GM18520 (cell line): ENCODE data around the gene PRSS3.
"Not testable (repeated sequence)": the region's sequence is repeated elsewhere in the genome, so short reads cannot be mapped to it uniquely, and the experiment has no call there.

Experiments used
- ATAC-seq: cut with Tn5 transposase; IDR thresholded peaks from one replicate; pipeline ENCODE4 v1.9.1; 2021; ENCODE audit not compliant: unreplicated experiment

The PRSS3 gene

DNA sequence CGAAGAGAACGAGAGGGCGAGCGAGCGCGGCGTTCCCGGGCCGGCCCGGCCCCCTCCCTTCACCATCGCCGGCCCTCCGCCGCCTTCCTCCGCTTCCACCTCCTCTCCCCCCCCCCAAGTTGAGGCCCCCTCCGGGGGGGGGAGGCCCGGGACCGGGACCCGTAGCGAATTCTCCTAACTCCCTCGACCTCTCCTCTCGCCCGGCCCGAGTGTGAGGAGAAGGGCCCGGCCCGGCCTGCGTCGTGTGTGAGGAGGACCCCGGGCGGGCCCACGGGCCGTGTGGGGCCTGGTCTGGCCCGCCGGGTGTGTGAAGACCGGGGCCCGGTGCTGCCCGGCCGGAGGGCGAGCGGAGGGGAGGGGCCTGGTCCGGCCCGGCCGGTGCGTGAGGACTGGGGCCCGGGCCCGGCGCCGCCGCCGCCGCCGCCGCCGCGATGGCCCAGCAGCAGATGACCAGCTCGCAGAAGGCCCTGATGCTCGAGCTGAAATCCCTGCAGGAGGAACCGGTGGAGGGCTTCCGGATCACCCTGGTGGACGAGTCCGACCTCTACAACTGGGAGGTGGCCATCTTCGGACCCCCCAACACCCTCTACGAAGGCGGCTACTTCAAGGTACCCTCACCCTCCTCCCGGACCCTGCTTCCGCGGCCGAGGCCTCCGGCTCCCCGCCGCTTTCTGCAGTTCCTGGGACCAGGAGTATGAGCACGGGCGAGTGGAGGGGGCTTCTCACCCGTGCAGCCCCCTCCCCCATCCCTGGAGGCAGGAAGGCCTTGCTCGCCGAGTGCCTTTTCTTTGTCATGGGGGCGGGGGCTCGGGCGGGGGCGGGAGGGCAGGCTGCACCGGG, 22.2 kb downstream of the PRSS3 start:
- no peak for ATAC-seq

GRCh38 chr9:33818167-33818846, 22.9 kb downstream of the PRSS3 start:
- no peak for ATAC-seq

GRCh38 chr9:33818847-33819500, 23.6 kb downstream of the PRSS3 start:
- no peak for ATAC-seq

DNA sequence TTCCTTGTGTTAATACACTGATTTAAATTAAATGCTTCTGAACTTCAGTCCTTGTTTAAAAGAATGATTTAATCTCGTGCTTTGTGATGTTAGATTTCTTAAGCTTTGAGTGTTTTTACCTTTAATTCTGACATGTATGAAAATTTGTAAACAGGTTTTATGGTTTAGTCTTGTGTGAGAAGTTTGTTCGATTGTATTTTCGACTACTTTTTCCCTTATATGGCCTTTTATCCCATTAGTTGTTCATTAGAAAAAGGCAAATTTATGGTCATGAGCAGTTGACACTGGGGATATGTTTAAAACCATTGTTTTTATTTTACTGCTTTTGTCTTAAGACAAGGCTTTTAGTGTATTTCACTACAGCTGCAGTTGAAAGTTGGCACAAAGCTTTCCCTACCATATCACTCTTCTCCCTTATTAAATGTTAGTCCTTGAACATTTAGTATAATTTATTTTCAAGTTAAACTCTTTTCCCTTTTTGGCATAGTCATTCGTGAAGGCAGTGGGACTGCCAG, 24.9 kb downstream of the PRSS3 start:
- no peak for ATAC-seq

GRCh38 chr9:33823801-33824200, 28.4 kb downstream of the PRSS3 start:
- ATAC-seq, result no peak

DNA sequence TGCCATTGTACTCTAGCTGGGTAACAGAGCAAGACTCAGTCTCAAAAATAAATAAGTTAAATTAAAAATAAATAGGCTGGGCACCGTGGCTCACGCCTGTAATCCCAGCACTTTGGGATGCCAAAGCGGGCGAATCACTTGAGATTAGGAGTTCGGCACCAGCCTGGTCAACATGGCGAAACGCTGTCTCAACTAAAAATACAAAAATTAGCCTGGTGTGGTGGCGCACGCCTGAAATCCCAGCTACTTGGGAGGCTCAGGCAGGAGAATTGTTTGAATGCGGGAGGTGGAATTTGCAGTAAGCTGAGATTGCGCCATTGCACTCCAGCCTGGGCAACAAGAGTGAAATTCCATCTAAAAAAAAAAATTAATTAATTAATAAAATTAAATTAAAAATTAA, 31.9 kb downstream of the PRSS3 start:
- ATAC-seq, result not testable (repeated sequence)

GRCh38 chr9:33829641-33830230, 34.4 kb downstream of the PRSS3 start:
- not testable (repeated sequence) for ATAC-seq

GRCh38 chr9:33835625-33836260, 40.4 kb downstream of the PRSS3 start:
- no peak for ATAC-seq

DNA sequence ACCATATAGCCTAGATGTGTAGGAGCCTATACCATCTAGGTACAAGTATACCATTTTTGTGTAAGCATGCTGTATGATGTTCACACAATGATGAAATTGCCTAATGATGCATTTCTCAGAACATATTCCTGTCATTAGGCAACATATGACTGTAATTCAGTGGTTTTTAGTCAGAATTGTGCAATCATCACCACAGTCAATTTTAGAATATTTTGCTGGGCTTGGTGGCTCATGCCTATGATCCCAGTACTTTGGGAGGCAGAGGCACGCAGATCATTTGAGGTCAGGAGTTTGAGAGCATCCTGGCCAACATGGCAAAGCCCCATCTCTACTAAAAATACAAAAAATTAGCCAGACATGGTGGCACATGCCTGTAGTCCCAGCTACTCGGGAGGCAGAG, 40.9 kb downstream of the PRSS3 start:
- not testable (repeated sequence) for ATAC-seq

GRCh38 chr9:33837138-33837537, 41.8 kb downstream of the PRSS3 start:
- ATAC-seq, result no peak

DNA sequence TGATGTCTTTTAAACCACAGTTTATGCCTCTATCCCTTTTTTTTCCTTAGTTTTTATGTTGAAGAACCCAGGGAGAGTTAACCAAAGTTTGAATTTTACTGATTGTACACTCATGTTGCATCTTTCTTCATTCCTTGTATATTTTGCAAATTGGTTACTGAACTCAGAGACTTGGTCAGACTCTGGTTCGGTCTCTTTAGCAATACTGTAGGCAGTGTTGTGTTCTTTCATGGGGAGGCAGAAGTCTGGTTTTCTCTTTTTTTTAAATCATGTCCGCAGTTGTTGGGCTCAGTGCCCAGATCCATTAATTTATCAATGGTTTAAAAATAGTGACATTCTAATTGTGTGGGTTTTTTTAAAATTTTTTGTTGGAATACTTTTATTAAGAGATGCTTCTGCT, 45.0 kb downstream of the PRSS3 start:
- ATAC-seq, result no peak

GRCh38 chr9:33843312-33843961, 48.1 kb downstream of the PRSS3 start:
- no peak for ATAC-seq

DNA sequence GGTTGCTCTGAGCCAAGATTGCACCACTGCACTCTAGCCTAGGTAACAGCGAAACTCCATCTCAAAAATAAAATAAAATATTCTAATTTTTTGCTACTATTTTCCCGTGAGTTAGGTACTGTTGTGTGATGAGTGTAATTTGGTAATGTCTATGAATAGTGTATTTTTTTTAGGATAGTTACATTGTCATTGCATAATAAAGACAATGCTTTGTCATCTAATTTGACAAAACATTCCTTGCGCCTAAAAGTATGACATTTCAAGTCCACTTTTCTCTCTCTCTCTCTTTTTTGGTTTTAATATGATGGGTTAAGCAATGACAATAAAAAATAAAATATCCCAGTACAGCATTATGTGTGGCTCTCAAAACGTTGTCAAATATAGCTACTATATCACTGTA, 50.9 kb downstream of the PRSS3 start:
- ATAC-seq, result no peak

GRCh38 chr9:33847894-33848205, 52.5 kb downstream of the PRSS3 start:
- ATAC-seq, result not testable (repeated sequence)
